VCaP (cell line): ENCODE data around the gene PCARE.

ENCODE experiments used
- H3K27ac ChIP-seq: fragments of 450-650 bp; 2 replicates; pipeline ENCODE4 v1.5.1; 2017
- CTCF ChIP-seq: fragments of 450-650 bp; conservative IDR thresholded peaks from 2 replicates; pipeline ENCODE4 v1.5.1; 2017; ENCODE audit warnings: mild to moderate bottlenecking, moderate library complexity

PCARE gene

GRCh38 chr2:29021886-29022285 lies 52.4 kb downstream of the PCARE start:
- TF ChIP-seq CTCF, result no peak
- no peak overlapping the region for H3K27ac ChIP-seq

- no peak for TF ChIP-seq CTCF
- no peak overlapping the region for H3K27ac ChIP-seq
Observed at GRCh38 chr2:29017716-29018435, 56.4 kb downstream of the PCARE start.

- no peak overlapping the region for H3K27ac ChIP-seq
- no peak for TF ChIP-seq CTCF
Observed at GRCh38 chr2:29016504-29016903, 57.8 kb downstream of the PCARE start.

GRCh38 chr2:29015701-29016470 lies 58.4 kb downstream of the PCARE start:
- no peak overlapping the region for H3K27ac ChIP-seq
- no peak for TF ChIP-seq CTCF

- no peak for TF ChIP-seq CTCF
- no peak overlapping the region for H3K27ac ChIP-seq
Observed at GRCh38 chr2:29014811-29015421, 59.4 kb downstream of the PCARE start.

GRCh38 chr2:29014331-29014730 lies 60.0 kb downstream of the PCARE start:
- TF ChIP-seq CTCF, result no peak
- H3K27ac ChIP-seq, result no peak overlapping the region

- TF ChIP-seq CTCF, result no peak
- no peak overlapping the region for H3K27ac ChIP-seq
Observed at GRCh38 chr2:29013057-29013780, 61.1 kb downstream of the PCARE start.
